GM23338 (cell line): ENCODE data around the gene TMEM234. TPM values are rescaled to one million over a fixed set of nuclear protein-coding genes. Genes with fewer than 3 reads are reported as not detected.
A peak's percentile ranks its signal among the peaks of the same experiment; 100 is the strongest.

ENCODE experiments used
- ATAC-seq: fragments of 200-7000 bp; cut with Tn5 transposase; 3 replicates; pipeline ENCODE4 v1.9.1; 2020
- DNase-seq: peaks from one replicate; pipeline ENCODE4 v3.0.0-alpha.2; 2015; ENCODE audit warnings: low spot score
- H2AFZ ChIP-seq: fragments of 200-600 bp; sonication (generic); 2 replicates; pipeline ENCODE4 v1.8.0; 2016; ENCODE audit warnings: antibody characterized with exemption, mild to moderate bottlenecking, moderate library complexity
- H3F3A ChIP-seq: fragments of 200-600 bp; sonication (generic); replicated peaks from 2 replicates; pipeline ENCODE4 v1.8.0; 2017; ENCODE audit warnings: antibody characterized with exemption, mixed run types, low read depth
- H3K27ac ChIP-seq: fragments of 200-600 bp; sonication (generic); 2 replicates; pipeline ENCODE4 v1.6.1; 2016; ENCODE audit warnings: low read depth
- H3K27me3 ChIP-seq: fragments of 200-600 bp; sonication (generic); 2 replicates; pipeline ENCODE4 v1.8.0; 2016; ENCODE audit warnings: mild to moderate bottlenecking, mixed run types, moderate library complexity; ENCODE audit not compliant: insufficient read depth
- H3K36me3 ChIP-seq: fragments of 200-600 bp; sonication (generic); 2 replicates; pipeline ENCODE4 v1.8.0; 2016; ENCODE audit warnings: mild to moderate bottlenecking; ENCODE audit not compliant: insufficient read depth
- H3K4me1 ChIP-seq: fragments of 200-600 bp; sonication (generic); 2 replicates; pipeline ENCODE4 v1.8.0; 2016; ENCODE audit warnings: mild to moderate bottlenecking, moderate library complexity; ENCODE audit not compliant: insufficient read depth
- H3K4me2 ChIP-seq: fragments of 200-600 bp; sonication (generic); 2 replicates; pipeline ENCODE4 v1.7.1; 2017; ENCODE audit warnings: mixed run types
- H3K4me3 ChIP-seq: fragments of 200-600 bp; sonication (generic); 2 replicates; pipeline ENCODE4 v1.6.1; 2016; ENCODE audit warnings: mixed run types
- H3K79me2 ChIP-seq: fragments of 200-600 bp; sonication (generic); replicated peaks from 2 replicates; pipeline ENCODE4 v1.8.0; 2017; ENCODE audit warnings: mild to moderate bottlenecking; ENCODE audit not compliant: insufficient read depth
- H3K9me2 ChIP-seq: fragments of 200-600 bp; sonication (generic); 2 replicates; pipeline ENCODE4 v1.8.0; 2017; ENCODE audit not compliant: insufficient read depth
- H4K20me1 ChIP-seq: fragments of 200-600 bp; sonication (generic); replicated peaks from 2 replicates; pipeline ENCODE4 v1.8.0; 2017; ENCODE audit warnings: mild to moderate bottlenecking; ENCODE audit not compliant: insufficient read depth
- H3K27ac Mint-ChIP-seq: 2 replicates; pipeline ENCODE4 v1.8.0; 2020; ENCODE audit warnings: inconsistent platforms, mild to moderate bottlenecking, moderate library complexity, mixed read lengths
- H3K27me3 Mint-ChIP-seq: 3 replicates; pipeline ENCODE4 v1.8.0; 2022; ENCODE audit warnings: low read depth, mild to moderate bottlenecking, moderate library complexity, mixed read lengths, inconsistent platforms; ENCODE audit not compliant: insufficient read depth, poor library complexity
- H3K36me3 Mint-ChIP-seq: 3 replicates; pipeline ENCODE4 v1.8.0; 2021; ENCODE audit warnings: low read depth, mild to moderate bottlenecking, inconsistent platforms, moderate library complexity, mixed read lengths
- H3K4me1 Mint-ChIP-seq: 3 replicates; pipeline ENCODE4 v1.8.0; 2020; ENCODE audit warnings: mild to moderate bottlenecking, inconsistent platforms, mixed read lengths
- H3K4me3 Mint-ChIP-seq: 3 replicates; pipeline ENCODE4 v1.8.0; 2021; ENCODE audit warnings: moderate library complexity, mild to moderate bottlenecking, inconsistent platforms, mixed read lengths
- H3K9me3 Mint-ChIP-seq: 3 replicates; pipeline ENCODE4 v1.8.0; 2020; ENCODE audit warnings: moderate library complexity, mild to moderate bottlenecking, inconsistent platforms, mixed read lengths
- CREB1 ChIP-seq: fragments of 250-450 bp; sonication (Bioruptor Pico); IDR thresholded peaks from 2 replicates; pipeline ENCODE4 v1.5.0; 2020; ENCODE audit warnings: low read depth, mild to moderate bottlenecking, moderate library complexity
- CTCF ChIP-seq, 2 experiments: fragments of 200-600 bp in 1 of 2; sonication (generic) in 1 of 2; conservative IDR thresholded peaks; 2 replicates each; pipeline versions ENCODE4 v1.5.1 to v1.6.1; 2016 to 2017; ENCODE audit warnings: antibody characterized with exemption in 2 of 2, low read depth in 2 of 2, mild to moderate bottlenecking in 2 of 2, moderate library complexity in 1 of 2
- EZH2phosphoT487 ChIP-seq: fragments of 200-600 bp; sonication (generic); IDR thresholded peaks from one replicate; pipeline ENCODE4 v1.8.1; 2018; ENCODE audit warnings: antibody characterized with exemption; ENCODE audit not compliant: unreplicated experiment
- JUNB ChIP-seq: IDR thresholded peaks from one replicate; pipeline ENCODE4 v1.6.1; 2016; ENCODE audit warnings: antibody characterized with exemption; ENCODE audit not compliant: unreplicated experiment
- NANOG ChIP-seq: IDR thresholded peaks from 2 replicates; pipeline ENCODE4 v1.6.1; 2016; ENCODE audit warnings: antibody characterized with exemption, borderline replicate concordance
- POLR2AphosphoS5 ChIP-seq: IDR thresholded peaks from 2 replicates; pipeline ENCODE4 v1.6.1; 2016; ENCODE audit warnings: antibody characterized with exemption, low read depth
- STAT1 ChIP-seq: IDR thresholded peaks from one replicate; pipeline ENCODE4 v1.6.1; 2016; ENCODE audit warnings: antibody characterized with exemption; ENCODE audit not compliant: unreplicated experiment
- ZNF114 ChIP-seq: fragments of 250-450 bp; sonication (Bioruptor Pico); IDR thresholded peaks from 2 replicates; pipeline ENCODE4 v1.5.0; 2020; ENCODE audit warnings: mild to moderate bottlenecking, moderate library complexity
- ZNF331 ChIP-seq: fragments of 250-450 bp; sonication (Bioruptor Pico); IDR thresholded peaks from 2 replicates; pipeline ENCODE4 v1.5.0; 2020; ENCODE audit warnings: low read depth, mild to moderate bottlenecking, moderate library complexity
- polyA plus RNA-seq: library from polyadenylated mRNA; unstranded; fragments of >200 nt; fragmentation: Nextera tagmentation; extraction: Ambion mirVana; gene quantifications from 2 replicates; pipeline ENCODE4 v1.2.1, GENCODE V29; 2016
- total RNA-seq: library from RNA; depleted of rRNA; stranded (reverse); fragments of >200 nt; shearing (Covaris generic); gene quantifications from 2 replicates; pipeline ENCODE4 v1.2.3, GENCODE V29; 2014
- TF ChIP-seq, protein P1 (sequence below): IDR thresholded peaks from one replicate; pipeline ENCODE4 v1.6.1; 2018; ENCODE audit warnings: antibody characterized with exemption; ENCODE audit not compliant: unreplicated experiment
- TF ChIP-seq, protein P2 (sequence below): IDR thresholded peaks from 2 replicates; pipeline ENCODE4 v1.6.1; 2016; ENCODE audit warnings: antibody characterized with exemption

The TMEM234 gene
- total and polyA plus RNA-seq, 2 experiments from 2014 or later = 4.7 to 8.2 TPM

DNA sequence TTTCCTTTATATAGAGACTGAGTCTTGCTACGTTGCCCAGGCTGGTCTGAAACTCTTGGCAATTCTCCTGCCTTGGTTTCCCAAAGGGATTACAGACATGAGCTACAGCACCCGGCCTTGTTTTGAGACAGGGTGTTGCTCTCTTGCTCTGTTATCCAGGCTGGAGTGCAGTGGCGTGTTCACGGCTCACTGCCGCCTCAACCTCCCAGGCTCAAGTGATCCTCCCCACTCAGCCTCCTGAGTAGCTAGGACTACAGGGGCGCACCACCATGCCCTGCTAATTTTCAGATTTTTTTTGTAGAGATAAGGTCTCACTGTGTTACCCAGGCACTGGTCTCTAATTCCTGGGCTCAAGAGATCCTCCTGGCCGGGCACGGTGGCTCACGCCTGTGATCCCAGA lies 43.7 kb upstream of the TMEM234 start:
- no peak for DNase-seq
- H3K4me1 Mint-ChIP-seq = peaks cover 13% of the 10 kb centered on the region
- no peaks in the 10 kb centered on the region for H3K27me3 ChIP-seq

DNA sequence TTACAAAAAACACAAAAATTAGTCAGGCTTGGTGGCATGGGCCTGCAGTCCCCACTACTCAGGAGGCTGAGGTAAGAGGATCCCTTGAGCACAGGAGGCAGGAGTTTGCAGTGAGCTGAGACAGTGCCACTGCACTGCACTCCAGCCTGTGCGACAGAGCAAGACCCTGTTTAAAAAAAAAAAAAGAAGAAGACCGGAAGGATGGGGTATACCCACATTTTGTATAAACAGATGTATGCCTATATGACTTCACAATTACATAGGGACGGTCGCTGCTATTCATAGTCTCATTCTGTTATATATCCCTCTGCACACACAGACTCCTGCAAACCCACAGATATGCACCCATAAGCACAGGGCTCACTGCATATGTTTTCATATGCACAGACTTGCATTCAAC lies 41.6 kb upstream of the TMEM234 start:
- peaks cover 7% of the 10 kb centered on the region for H3K27me3 Mint-ChIP-seq
- H3K4me1 ChIP-seq = no peaks in the 10 kb centered on the region
- no peaks in the 10 kb centered on the region for H3K36me3 Mint-ChIP-seq
- H3K4me3 Mint-ChIP-seq = no peak overlapping the region
- ATAC-seq = no peak
- H3K4me2 ChIP-seq = no peak overlapping the region
- 0 out of 2 replicates have a peak, but pooled peaks cover 6% of the 10 kb centered on the region for H3F3A ChIP-seq
- H3K27ac Mint-ChIP-seq = no peak overlapping the region
- H3K27ac ChIP-seq = no peak overlapping the region
- peaks cover 13% of the 10 kb centered on the region for H3K4me1 Mint-ChIP-seq
- no peaks in the 10 kb centered on the region for H3K27me3 ChIP-seq
- peak overlapping the region; percentile 44; the same call in 1 of the 2 replicates for H2AFZ ChIP-seq
- no peak overlapping the region for H3K4me3 ChIP-seq
- no peaks in the 10 kb centered on the region for H3K36me3 ChIP-seq
- no peak for DNase-seq
- no peaks in the 10 kb centered on the region for H3K79me2 ChIP-seq
- no peaks in the 10 kb centered on the region for H3K9me3 Mint-ChIP-seq
- no peaks in the 10 kb centered on the region for H4K20me1 ChIP-seq
- no peaks in the 10 kb centered on the region for H3K9me2 ChIP-seq
- TF ChIP-seq NANOG (no peak), POLR2AphosphoS5 (no peak), STAT1 (no peak), JUNB (no peak), EZH2phosphoT487 (no peak), ZNF331 (CRISPR knock-in tag) (no peak), CREB1 (no peak), ZNF114 (CRISPR knock-in tag) (no peak), CTCF (conservative IDR thresholded peaks at IDR 0.05; ENCODE audit: low read depth in 2 of 2) (no peak)
- TF ChIP-seq, protein P1, sequence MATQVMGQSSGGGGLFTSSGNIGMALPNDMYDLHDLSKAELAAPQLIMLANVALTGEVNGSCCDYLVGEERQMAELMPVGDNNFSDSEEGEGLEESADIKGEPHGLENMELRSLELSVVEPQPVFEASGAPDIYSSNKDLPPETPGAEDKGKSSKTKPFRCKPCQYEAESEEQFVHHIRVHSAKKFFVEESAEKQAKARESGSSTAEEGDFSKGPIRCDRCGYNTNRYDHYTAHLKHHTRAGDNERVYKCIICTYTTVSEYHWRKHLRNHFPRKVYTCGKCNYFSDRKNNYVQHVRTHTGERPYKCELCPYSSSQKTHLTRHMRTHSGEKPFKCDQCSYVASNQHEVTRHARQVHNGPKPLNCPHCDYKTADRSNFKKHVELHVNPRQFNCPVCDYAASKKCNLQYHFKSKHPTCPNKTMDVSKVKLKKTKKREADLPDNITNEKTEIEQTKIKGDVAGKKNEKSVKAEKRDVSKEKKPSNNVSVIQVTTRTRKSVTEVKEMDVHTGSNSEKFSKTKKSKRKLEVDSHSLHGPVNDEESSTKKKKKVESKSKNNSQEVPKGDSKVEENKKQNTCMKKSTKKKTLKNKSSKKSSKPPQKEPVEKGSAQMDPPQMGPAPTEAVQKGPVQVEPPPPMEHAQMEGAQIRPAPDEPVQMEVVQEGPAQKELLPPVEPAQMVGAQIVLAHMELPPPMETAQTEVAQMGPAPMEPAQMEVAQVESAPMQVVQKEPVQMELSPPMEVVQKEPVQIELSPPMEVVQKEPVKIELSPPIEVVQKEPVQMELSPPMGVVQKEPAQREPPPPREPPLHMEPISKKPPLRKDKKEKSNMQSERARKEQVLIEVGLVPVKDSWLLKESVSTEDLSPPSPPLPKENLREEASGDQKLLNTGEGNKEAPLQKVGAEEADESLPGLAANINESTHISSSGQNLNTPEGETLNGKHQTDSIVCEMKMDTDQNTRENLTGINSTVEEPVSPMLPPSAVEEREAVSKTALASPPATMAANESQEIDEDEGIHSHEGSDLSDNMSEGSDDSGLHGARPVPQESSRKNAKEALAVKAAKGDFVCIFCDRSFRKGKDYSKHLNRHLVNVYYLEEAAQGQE = no peak
- TF ChIP-seq, protein P2, sequence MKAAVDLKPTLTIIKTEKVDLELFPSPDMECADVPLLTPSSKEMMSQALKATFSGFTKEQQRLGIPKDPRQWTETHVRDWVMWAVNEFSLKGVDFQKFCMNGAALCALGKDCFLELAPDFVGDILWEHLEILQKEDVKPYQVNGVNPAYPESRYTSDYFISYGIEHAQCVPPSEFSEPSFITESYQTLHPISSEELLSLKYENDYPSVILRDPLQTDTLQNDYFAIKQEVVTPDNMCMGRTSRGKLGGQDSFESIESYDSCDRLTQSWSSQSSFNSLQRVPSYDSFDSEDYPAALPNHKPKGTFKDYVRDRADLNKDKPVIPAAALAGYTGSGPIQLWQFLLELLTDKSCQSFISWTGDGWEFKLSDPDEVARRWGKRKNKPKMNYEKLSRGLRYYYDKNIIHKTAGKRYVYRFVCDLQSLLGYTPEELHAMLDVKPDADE = no peak

More for the DNA sequence above, 43.7 kb upstream of the TMEM234 start:
- H3K27me3 Mint-ChIP-seq = peaks cover 7% of the 10 kb centered on the region
- Histone ChIP-seq H3K36me3 (no peaks in the 10 kb centered on the region), H4K20me1 (no peaks in the 10 kb centered on the region), H3K79me2 (no peaks in the 10 kb centered on the region), H3K27ac (no peak overlapping the region), H3K9me2 (no peaks in the 10 kb centered on the region), H3K4me2 (no peak overlapping the region), H3F3A (0 out of 2 replicates have a peak, but pooled peaks cover 6% of the 10 kb centered on the region), H2AFZ (no peak overlapping the region; the same call in 1 of the 2 replicates), H3K4me3 (no peak overlapping the region), H3K4me1 (no peaks in the 10 kb centered on the region)
- no peak for ATAC-seq
- no peaks in the 10 kb centered on the region for H3K36me3 Mint-ChIP-seq
- H3K9me3 Mint-ChIP-seq = no peaks in the 10 kb centered on the region
- H3K27ac Mint-ChIP-seq = no peak overlapping the region
- no peak for TF ChIP-seq JUNB
- no peak for TF ChIP-seq CREB1
- TF ChIP-seq EZH2phosphoT487 = no peak
- TF ChIP-seq STAT1 = no peak
- no peak overlapping the region for H3K4me3 Mint-ChIP-seq
